HG03469 (cell line): ENCODE measurements around the gene LAMB3.
A peak's percentile ranks its signal among the peaks of the same experiment; 100 is the strongest.

Experiments used
- ATAC-seq: cut with Tn5 transposase; IDR thresholded peaks from one replicate; pipeline ENCODE4 v1.9.1; 2021; ENCODE audit warnings: mild to moderate bottlenecking, moderate library complexity, moderate number of reproducible peaks; ENCODE audit not compliant: unreplicated experiment

Gene LAMB3

GRCh38 chr1:209601809-209602657 lies 50.2 kb downstream of the LAMB3 start:
- ATAC-seq: no peak

GRCh38 chr1:209600541-209600940 lies 51.7 kb downstream of the LAMB3 start:
- ATAC-seq: no peak

DNA sequence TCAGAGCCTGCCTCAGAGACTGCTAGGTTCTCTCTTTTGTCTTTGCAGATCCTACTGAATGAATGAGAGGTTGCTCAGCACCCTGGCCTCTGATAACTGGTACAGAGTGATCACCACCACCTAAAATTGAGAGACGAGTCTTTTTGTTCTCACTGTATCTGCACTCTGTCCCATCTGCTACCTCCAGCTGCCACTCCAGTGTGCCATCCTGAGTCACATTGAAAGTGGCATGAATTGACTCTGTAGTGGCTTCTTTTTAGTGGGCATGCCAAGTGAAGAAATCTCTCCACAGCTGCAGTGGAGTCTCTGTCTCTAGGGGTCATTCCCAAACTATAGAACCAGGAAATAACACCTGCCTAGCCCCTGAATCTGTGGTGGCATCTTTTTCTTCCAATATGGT lies 54.0 kb downstream of the LAMB3 start:
- no peak for ATAC-seq

- ATAC-seq: no peak
These were observed 54.7 kb downstream of the LAMB3 start for GRCh38 chr1:209597499-209597898.

DNA sequence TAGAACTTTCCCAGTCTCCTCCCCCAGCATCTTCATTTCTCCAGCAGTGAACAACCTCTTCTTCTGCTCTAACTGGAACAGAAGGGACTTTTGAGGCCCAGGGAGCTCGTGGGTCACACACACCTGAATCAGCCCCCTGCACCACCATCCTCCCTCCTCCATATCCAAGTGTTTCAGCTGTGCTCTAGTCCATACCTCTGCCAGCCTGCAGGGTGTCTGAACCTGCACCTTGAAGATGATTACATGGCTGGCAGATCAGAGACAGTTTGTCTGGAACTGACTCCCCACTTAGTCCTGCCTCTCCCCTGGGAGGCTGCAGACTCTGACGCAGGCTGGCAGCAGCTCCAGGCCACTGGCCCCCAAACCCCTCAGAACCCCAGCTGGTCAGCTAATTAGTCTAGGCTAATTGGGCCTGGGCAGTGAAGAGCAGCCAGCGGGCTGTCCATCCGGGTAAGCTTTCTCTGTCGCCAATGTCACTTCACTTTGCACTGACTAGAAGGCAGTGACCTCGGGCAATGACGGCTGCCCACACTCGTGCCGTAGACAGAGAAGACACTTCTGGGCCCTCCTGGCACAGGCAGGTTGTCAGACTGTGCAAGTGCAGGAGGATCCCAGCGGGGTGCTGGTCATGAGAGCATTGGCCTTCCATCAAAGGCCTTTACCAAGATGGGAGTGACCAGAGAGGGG lies 56.5 kb downstream of the LAMB3 start:
- ATAC-seq: no peak

DNA sequence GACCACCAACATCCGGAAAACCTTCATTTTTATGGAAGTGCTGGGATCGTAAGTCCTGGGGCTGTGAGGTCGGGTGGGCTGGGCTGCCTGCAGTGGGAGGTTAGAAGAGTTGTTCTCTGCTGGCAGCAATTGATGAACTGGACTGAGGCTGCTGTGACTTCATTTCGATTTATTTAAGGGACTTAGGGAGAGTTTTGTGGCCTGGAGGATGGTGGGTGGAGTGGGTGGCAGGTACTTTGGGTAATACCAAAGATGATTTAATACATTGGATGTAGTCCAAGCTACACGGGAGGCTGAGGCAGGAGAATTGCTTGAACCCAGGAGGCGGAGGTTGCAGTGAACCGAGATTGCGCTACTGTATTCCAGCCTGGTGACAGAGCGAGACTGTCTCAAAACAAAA lies 57.2 kb downstream of the LAMB3 start:
- ATAC-seq: no peak

DNA sequence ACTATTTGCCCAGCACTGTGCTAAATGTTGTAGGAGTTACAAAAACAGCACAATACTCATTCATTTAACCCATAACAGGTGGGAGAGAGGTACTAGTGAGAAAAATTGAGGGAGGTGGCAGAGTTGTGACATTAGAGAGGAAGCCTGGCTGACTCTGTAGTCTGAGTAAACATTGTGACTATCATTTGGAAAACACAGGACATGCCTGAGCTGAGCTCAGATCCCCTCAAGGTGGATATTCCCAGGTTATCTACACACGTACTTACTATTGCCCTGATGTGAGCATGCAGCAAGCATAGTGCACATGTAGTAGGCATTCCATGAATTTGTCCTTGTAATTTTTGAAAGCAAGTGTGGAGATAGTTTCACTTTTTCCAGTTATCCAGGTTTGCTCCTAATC lies 57.8 kb downstream of the LAMB3 start:
- no peak for ATAC-seq

GRCh38 chr1:209593747-209594146 lies 58.5 kb downstream of the LAMB3 start:
- no peak for ATAC-seq

GRCh38 chr1:209590405-209590804 lies 61.8 kb downstream of the LAMB3 start:
- no peak for ATAC-seq

DNA sequence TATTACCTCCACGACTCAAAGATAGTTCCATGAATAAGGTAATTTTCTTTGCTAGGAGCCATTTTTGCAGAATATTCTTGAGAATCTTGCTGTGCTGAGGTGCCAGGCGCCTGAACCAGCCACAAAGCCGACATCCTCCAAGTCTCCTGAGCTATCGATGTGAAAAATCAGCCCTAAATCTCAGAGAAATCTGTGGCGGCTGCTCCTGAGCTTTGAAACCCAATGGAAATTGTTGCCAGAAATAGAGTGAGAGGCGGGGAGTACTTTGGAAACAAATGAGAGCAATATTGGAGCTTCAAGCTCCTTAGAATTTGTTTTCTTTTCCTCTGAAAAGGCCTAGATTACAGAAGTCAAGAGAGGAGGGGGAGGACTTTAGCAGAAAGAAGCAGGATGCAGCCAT lies 62.4 kb downstream of the LAMB3 start:
- no peak for ATAC-seq

DNA sequence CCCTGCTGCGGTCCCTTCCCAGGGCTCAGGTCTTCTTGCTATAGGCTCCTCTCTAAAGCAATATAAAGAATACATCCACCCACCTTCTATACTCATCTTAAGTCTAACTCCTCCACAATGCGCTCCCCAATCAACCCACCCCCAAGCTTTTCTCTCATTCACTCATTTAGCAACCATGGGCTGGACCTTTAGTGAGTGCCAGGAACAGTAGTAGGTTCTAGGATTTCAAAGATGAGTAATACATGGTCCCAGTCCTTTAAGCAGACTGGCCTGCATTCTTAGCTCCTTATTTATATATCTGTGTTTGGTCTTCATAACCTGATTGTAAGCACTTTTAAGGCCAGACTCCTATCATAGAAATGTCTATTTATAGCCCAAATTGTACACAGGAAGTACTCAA lies 62.8 kb downstream of the LAMB3 start:
- no peak for ATAC-seq

DNA sequence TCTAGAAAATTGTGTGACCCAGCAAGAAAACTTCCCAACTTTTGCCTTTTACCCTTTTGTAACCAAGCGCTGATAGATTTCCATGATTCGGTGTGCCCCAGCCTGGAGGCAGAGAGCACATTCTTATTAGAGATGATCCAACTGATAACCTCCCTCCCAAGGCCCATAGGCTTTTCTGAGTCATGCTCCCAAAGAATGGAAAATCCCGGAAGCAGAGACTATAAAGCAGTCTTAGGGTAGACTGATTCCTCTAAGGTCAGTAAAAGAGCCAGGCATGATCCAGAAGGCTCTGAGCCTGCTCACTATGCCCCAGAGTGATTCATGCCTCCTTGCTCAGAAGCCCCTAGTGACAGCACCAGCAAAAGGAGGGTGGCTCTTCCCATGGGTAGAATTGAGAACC lies 64.4 kb downstream of the LAMB3 start:
- ATAC-seq: no peak

DNA sequence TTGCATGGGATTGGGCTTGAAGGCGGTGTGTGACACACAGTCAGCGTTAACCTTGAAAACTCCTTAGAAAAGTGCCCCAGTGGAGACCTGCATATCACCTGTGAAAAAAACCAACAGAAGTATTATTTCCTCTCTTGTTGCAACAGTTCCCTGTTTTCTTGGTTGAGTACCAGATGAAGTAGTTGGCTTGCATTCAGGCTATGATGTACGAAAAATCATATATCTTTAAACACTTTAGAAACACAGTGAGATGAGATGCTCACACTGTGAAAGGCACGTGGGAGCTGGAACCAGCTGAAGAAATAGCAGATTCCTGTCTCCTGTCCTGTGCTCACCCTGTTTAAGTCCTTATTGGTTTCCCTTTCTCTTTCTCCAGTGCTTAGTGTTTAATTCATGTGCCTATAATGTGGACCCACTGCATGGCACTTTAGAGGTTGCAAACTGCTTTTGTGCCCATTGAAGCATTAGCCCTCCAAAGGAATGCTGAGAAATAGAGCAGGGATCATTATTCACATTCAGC lies 65.9 kb downstream of the LAMB3 start:
- ATAC-seq: no peak

DNA sequence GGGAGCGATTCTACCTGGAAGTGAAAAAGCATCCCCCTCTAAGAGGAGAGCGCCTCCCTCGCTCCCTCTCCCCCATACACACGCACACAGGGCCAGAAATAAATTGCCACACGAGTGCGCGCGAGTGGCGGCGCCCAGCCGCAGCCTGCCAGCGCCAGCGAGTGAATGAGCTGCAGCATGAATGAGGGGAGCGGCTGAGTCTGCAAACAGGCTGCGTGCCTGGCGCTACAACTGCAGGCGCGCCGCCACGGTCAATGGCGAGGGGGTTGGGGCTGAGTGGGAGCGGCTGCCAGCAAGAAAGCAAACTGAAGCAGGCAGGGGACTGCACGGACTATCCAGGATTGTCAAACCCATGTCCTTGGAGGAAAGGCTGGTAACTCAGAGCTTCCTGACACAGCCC lies 66.6 kb downstream of the LAMB3 start:
- no peak for ATAC-seq

DNA sequence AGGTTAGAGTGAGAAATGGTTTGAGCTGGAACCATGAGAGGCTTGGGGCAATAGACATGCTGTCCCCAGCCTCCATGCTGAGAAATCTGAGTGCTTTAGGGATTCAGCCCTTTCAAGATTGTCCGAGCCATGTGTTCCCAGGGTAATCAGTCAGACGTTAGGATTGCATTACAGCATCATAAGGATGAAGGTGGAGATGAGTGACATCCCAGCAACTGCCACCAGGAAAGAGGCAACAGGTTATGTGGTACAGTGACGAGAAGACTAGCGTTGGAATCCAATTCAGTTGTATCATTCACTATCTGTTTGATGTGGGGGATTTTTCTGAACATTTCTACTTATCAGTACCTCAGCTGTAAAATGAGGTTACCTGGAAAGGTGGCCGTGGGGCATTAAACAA lies 67.0 kb downstream of the LAMB3 start:
- ATAC-seq: no peak

GRCh38 chr1:209584231-209584672 lies 68.0 kb downstream of the LAMB3 start:
- no peak for ATAC-seq

DNA sequence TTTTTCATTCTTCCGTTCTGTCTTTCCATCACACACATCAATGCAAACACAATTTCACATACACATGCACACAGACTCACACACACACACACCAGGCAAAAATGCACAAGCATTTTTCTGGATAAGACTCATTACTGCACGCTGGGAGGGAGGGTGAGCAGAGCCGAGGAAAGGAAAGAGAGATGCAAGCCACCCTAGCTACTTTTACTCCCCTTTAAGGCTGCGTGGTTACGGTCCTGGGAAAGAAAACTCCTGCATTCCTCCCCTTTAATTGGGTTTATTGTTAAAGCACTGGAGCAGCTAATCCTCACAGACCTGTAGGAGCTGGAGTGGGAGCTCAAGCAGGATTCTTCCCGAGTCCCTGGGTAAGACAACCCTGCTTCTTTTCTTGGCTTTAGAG lies 68.8 kb downstream of the LAMB3 start, which contains the start of gene CAMK1G:
Gene CAMK1G, plus strand, starts transcription at position 307 of the 400 bp plus-strand sequence. CDS start 11,270 bp downstream, outside the sequence.
- ATAC-seq: no peak

DNA sequence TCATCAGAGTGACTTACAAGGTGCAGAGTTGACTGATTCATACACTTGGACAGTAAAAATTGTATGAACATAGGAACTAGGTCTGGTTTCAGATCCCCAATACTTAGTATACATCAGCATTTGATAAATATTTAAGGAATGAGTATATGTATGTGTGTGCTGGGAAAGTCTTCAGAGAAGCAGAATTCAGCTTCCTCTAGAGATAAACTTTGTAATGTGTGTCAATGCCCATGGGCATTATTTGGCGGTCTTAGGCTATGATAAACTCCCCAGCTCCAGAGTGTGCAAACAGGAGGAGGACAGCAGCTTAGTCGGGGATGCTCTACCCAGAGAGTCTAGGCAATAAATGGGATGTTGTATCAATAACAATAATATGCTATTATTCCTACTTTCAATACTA lies 71.6 kb downstream of the LAMB3 start:
- no peak for ATAC-seq

DNA sequence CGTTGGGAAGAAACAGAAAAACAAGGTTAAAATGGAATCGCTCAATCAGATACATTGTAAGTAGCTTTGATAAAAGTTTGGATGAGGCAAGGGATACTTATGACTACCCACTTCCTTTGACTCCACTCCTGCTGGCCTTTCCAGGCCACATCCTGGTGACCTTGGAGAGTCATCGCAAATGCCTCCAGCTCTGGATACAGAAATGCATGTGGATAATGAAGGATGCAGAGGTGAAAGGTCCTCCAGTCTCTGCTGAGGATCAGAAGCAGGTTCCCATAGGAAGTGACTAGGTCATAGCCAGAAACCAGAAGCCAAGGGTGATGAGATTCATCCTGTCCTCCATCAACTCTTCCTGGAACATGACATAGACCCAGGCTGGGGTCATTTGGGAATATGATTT lies 74.9 kb downstream of the LAMB3 start:
- ATAC-seq: no peak

GRCh38 chr1:209576392-209577197 lies 75.6 kb downstream of the LAMB3 start:
- ATAC-seq: peak; percentile 62

GRCh38 chr1:209570743-209571142 lies 81.5 kb downstream of the LAMB3 start:
- no peak for ATAC-seq
